HepG2 (cell line): ENCODE results near the gene GAD2. TPM values are rescaled to one million over a fixed set of nuclear protein-coding genes. Genes with fewer than 3 reads are reported as not detected.

Experiments
- ATAC-seq: fragments of 200-7000 bp; cut with Tn5 transposase; 3 replicates; pipeline ENCODE4 v1.9.1; 2020; ENCODE audit warnings: mild to moderate bottlenecking, moderate library complexity
- BruUV-seq: library from RNA; stranded (reverse); fragments of 400-500 nt; replicated peaks from 2 replicates; lab custom pipeline; 2021; lab: Mats Ljungman, UMichigan
- CTCF ChIA-PET: fragments of 300-600 bp; formaldehyde crosslinking; extraction: SDS; loops from one replicate; lab custom pipeline; 2021; ENCODE audit warnings: low total read pairs, inconsistent platforms, low intra/inter-chr PET ratio; lab: Yijun Ruan, JAX
- POLR2A ChIA-PET: fragments of 350-600 bp; sonication (Branson Sonifier 250); formaldehyde crosslinking; loops from one replicate; lab custom pipeline; 2020; ENCODE audit warnings: antibody characterized with exemption, inconsistent platforms; lab: Yijun Ruan, JAX
- DNase-seq: peaks from one replicate; pipeline ENCODE4 v3.0.0-alpha.2; 2015; ENCODE audit warnings: low spot score
- FAIRE-seq: peaks from 3 replicates; lab custom pipeline; 2011; peaks lifted over from hg19 to GRCh38; lab: Jason Lieb, UNC
- H2AFZ ChIP-seq: one replicate; pipeline ENCODE4 v1.6.1; 2011; ENCODE audit warnings: low read length, inconsistent platforms
- H3K27ac ChIP-seq: fragments of 300-600 bp; 3 replicates; pipeline ENCODE4 v1.8.0; 2011; ENCODE audit warnings: mixed run types, mild to moderate bottlenecking, mixed read lengths, low read length, inconsistent platforms; ENCODE audit not compliant: insufficient read depth; ENCODE audit errors: extremely low read length
- H3K27me3 ChIP-seq, 2 experiments: fragments of 200-600 bp in 1 of 2; 2 replicates in 1 of 2; 3 replicates in 1 of 2; pipeline versions ENCODE4 v1.6.0 to v1.8.0; 2011; ENCODE audit warnings: low read length in 2 of 2, mild to moderate bottlenecking in 2 of 2, moderate library complexity in 2 of 2, inconsistent platforms in 1 of 2; ENCODE audit not compliant: insufficient read depth in 2 of 2, control insufficient read depth in 1 of 2
- H3K36me3 ChIP-seq, 2 experiments: fragments of 200-600 bp in 1 of 2; replicated peaks in 1 of 2; 2 replicates in 1 of 2; 3 replicates in 1 of 2; pipeline versions ENCODE4 v1.5.1 to v1.8.0; 2011; ENCODE audit warnings: low read length in 2 of 2, inconsistent platforms in 1 of 2; ENCODE audit not compliant: insufficient read depth in 2 of 2, control insufficient read depth in 1 of 2
- H3K4me1 ChIP-seq: 2 replicates; pipeline ENCODE4 v1.5.1; 2012; ENCODE audit warnings: low read length, inconsistent platforms; ENCODE audit not compliant: insufficient read depth
- H3K4me2 ChIP-seq: 2 replicates; pipeline ENCODE4 v1.6.0; 2011; ENCODE audit warnings: low read depth, low read length, inconsistent platforms
- H3K4me3 ChIP-seq, 3 experiments: fragments of 200-600 bp in 1 of 3; sonication (generic), shearing (Covaris generic) in 1 of 3; replicated peaks in 1 of 3; 2 replicates each; pipeline ENCODE4 v1.5.1; 2011 to 2016; ENCODE audit warnings: low read length in 3 of 3, inconsistent platforms in 2 of 3, low read depth in 2 of 3, mild to moderate bottlenecking in 2 of 3, control low read depth in 1 of 3, mixed read lengths in 1 of 3; ENCODE audit not compliant: insufficient read depth in 1 of 3
- H3K79me2 ChIP-seq: one replicate; pipeline ENCODE4 v1.6.1; 2011; ENCODE audit warnings: low read length, inconsistent platforms; ENCODE audit not compliant: insufficient read depth
- H3K9ac ChIP-seq: 2 replicates; pipeline ENCODE4 v1.6.0; 2011; ENCODE audit warnings: mild to moderate bottlenecking, low read depth, low read length, inconsistent platforms; ENCODE audit not compliant: insufficient read depth
- H3K9me3 ChIP-seq: 2 replicates; pipeline ENCODE4 v1.5.1; 2012; ENCODE audit warnings: mild to moderate bottlenecking, low read length
- H4K20me1 ChIP-seq: 2 replicates; pipeline ENCODE4 v1.6.0; 2011; ENCODE audit warnings: inconsistent platforms, mild to moderate bottlenecking, low read length, moderate library complexity; ENCODE audit not compliant: insufficient read depth
- BHLHE40 ChIP-seq: IDR thresholded peaks from 2 replicates; pipeline ENCODE4 v1.6.1; 2011; ENCODE audit warnings: low read length, improper control_type of control experiment
- NFIC ChIP-seq: IDR thresholded peaks from 2 replicates; pipeline ENCODE4 v1.6.1; 2012; ENCODE audit warnings: mild to moderate bottlenecking, low read length, inconsistent platforms
- PHF21A ChIP-seq: sonication (generic); formaldehyde crosslinking; IDR thresholded peaks from 2 replicates; pipeline ENCODE4 v1.5.0; 2020; ENCODE audit warnings: mild to moderate bottlenecking, missing genetic modification reagents
- RAD51 ChIP-seq: fragments of 450-650 bp; IDR thresholded peaks from 2 replicates; pipeline ENCODE4 v1.6.1; 2016; ENCODE audit warnings: borderline replicate concordance
- ZFP37 ChIP-seq: sonication (generic); formaldehyde crosslinking; IDR thresholded peaks from 2 replicates; pipeline ENCODE4 v1.4.0; 2020; ENCODE audit warnings: missing genetic modification reagents, borderline replicate concordance
- ZNF138 ChIP-seq: sonication (generic); formaldehyde crosslinking; IDR thresholded peaks from 2 replicates; pipeline ENCODE4 v1.5.0; 2020; ENCODE audit warnings: mild to moderate bottlenecking, low read depth, missing genetic modification reagents
- ZNF225 ChIP-seq: sonication (generic); formaldehyde crosslinking; IDR thresholded peaks from 2 replicates; pipeline ENCODE4 v1.4.0; 2020; ENCODE audit warnings: mild to moderate bottlenecking, missing genetic modification reagents
- ZNF563 ChIP-seq: sonication (generic); formaldehyde crosslinking; IDR thresholded peaks from 2 replicates; pipeline ENCODE4 v1.8.0; 2022; ENCODE audit warnings: mild to moderate bottlenecking, moderate library complexity, missing genetic modification reagents
- ZNF768 ChIP-seq: sonication (generic); formaldehyde crosslinking; IDR thresholded peaks from 2 replicates; pipeline ENCODE4 v1.4.0; 2020; ENCODE audit warnings: missing genetic modification reagents
- WGBS: methylation state at CpG from one replicate; pipeline ENCODE4 v1.1.6; 2017; ENCODE audit warnings: low lambda C conversion rate; 5-methylcytosine and 5-hydroxymethylcytosine counted together
- in situ Hi-C: cut with HindIII; loops from 2 replicates; pipeline ENCODE4 v1.10.0; 2017; ENCODE audit warnings: low pct_unique_long_range_greater_than_20kb; ENCODE audit not compliant: extremely low pct_ligation_motif_present
- intact Hi-C: fragments of 100-400 bp; cut with micrococcal nuclease; formaldehyde crosslinking; loops from one replicate; pipeline ENCODE4 v1.10.0; 2022; ENCODE audit not compliant: unreplicated experiment
- polyA plus RNA-seq, 8 experiments: library from polyadenylated mRNA; depleted of rRNA in 3 of 8; stranded (reverse) in 7 of 8; unstranded in 1 of 8; fragments of >200 nt; fragmentation: Illumina TruSeq in 4 of 8; extraction: Trizol in 4 of 8; gene quantifications; 2 replicates each; pipeline versions ENCODE4 v1.2.1 to v1.2.3, GENCODE V29; 2011 to 2016; ENCODE audit warnings: low read depth in 4 of 8, missing spikeins in 1 of 8, mixed read lengths in 1 of 8; ENCODE audit not compliant: insufficient read depth in 1 of 8
- total RNA-seq, 5 experiments: library from RNA; depleted of rRNA; stranded (reverse); fragments of >200 nt; fragmentation: Illumina TruSeq; extraction: Trizol; gene quantifications; 2 replicates each; pipeline ENCODE4 v1.2.3, GENCODE V29; 2016; ENCODE audit warnings: low read depth in 1 of 5
- TF ChIP-seq, protein P1 (sequence below): sonication (generic); formaldehyde crosslinking; IDR thresholded peaks from 2 replicates; pipeline ENCODE4 v1.5.1; 2020; ENCODE audit warnings: mild to moderate bottlenecking, missing genetic modification reagents, borderline replicate concordance

GAD2 gene
- total and polyA plus RNA-seq, 2 of the 13 experiments (the other 11 are each of a cell fraction or from before 2014, with no cell fraction given), result not detected

- no peak overlapping the region for H3K4me3 ChIP-seq
- H4K20me1 ChIP-seq, result no peaks in the 10 kb centered on the region
- FAIRE-seq, result no peak
- no peaks in the 10 kb centered on the region for H3K36me3 ChIP-seq
- TF ChIP-seq ZNF225 (CRISPR knock-in tag) (no peak), PHF21A (CRISPR knock-in tag) (no peak), NFIC (no peak), BHLHE40 (no peak), ZNF563 (CRISPR knock-in tag) (no peak), ZNF138 (CRISPR knock-in tag) (no peak)
- ATAC-seq, result no peak
- DNase-seq, result no peak
- H3K9ac ChIP-seq, result no peak overlapping the region
- no peaks in the 10 kb centered on the region for H3K9me3 ChIP-seq
- H3K4me1 ChIP-seq, result no peaks in the 10 kb centered on the region
- no peak overlapping the region for H2AFZ ChIP-seq
- POLR2A ChIA-PET, result no interaction called here
- intact Hi-C loops, result no loop called here
- peaks cover 0 to 27% of the 10 kb centered on the region in 2 experiments; a peak in 2 of 5 replicates for H3K27me3 ChIP-seq
- H3K27ac ChIP-seq, result no peak overlapping the region
- in situ Hi-C loops, result loop anchor here (5.0 to 25.0 kb wide), 2 partner anchors 402 to 537 kb away; no protein-coding TSS in a partner anchor
- WGBS, result 11% methylated on average over 5 of the region's 5 CpGs
- no peak overlapping the region for H3K4me2 ChIP-seq
- no TSS peak for BruUV-seq
- CTCF ChIA-PET, result no interaction called here
- H3K79me2 ChIP-seq, result no peaks in the 10 kb centered on the region
These were observed 57.8 kb downstream of the GAD2 start for GRCh38 chr10:26274391-26274790.

- 10% methylated on average over 3 of the region's 3 CpGs for WGBS
- intact Hi-C loops (no loop called here), in situ Hi-C loops (no loop called here)
- CTCF ChIA-PET, result no interaction called here
- no peaks in the 10 kb centered on the region for H3K79me2 ChIP-seq
- no peaks in the 10 kb centered on the region for H4K20me1 ChIP-seq
- no peaks in the 10 kb centered on the region for H3K36me3 ChIP-seq
- no TSS peak for BruUV-seq
- no peak for FAIRE-seq
- no peak overlapping the region for H3K4me2 ChIP-seq
- TF ChIP-seq ZNF768 (CRISPR knock-in tag), result peak; percentile 29; the same call in 1 of the 2 replicates
- no peak for TF ChIP-seq RAD51
- TF ChIP-seq ZFP37 (CRISPR knock-in tag), result no peak
- TF ChIP-seq, protein P1, sequence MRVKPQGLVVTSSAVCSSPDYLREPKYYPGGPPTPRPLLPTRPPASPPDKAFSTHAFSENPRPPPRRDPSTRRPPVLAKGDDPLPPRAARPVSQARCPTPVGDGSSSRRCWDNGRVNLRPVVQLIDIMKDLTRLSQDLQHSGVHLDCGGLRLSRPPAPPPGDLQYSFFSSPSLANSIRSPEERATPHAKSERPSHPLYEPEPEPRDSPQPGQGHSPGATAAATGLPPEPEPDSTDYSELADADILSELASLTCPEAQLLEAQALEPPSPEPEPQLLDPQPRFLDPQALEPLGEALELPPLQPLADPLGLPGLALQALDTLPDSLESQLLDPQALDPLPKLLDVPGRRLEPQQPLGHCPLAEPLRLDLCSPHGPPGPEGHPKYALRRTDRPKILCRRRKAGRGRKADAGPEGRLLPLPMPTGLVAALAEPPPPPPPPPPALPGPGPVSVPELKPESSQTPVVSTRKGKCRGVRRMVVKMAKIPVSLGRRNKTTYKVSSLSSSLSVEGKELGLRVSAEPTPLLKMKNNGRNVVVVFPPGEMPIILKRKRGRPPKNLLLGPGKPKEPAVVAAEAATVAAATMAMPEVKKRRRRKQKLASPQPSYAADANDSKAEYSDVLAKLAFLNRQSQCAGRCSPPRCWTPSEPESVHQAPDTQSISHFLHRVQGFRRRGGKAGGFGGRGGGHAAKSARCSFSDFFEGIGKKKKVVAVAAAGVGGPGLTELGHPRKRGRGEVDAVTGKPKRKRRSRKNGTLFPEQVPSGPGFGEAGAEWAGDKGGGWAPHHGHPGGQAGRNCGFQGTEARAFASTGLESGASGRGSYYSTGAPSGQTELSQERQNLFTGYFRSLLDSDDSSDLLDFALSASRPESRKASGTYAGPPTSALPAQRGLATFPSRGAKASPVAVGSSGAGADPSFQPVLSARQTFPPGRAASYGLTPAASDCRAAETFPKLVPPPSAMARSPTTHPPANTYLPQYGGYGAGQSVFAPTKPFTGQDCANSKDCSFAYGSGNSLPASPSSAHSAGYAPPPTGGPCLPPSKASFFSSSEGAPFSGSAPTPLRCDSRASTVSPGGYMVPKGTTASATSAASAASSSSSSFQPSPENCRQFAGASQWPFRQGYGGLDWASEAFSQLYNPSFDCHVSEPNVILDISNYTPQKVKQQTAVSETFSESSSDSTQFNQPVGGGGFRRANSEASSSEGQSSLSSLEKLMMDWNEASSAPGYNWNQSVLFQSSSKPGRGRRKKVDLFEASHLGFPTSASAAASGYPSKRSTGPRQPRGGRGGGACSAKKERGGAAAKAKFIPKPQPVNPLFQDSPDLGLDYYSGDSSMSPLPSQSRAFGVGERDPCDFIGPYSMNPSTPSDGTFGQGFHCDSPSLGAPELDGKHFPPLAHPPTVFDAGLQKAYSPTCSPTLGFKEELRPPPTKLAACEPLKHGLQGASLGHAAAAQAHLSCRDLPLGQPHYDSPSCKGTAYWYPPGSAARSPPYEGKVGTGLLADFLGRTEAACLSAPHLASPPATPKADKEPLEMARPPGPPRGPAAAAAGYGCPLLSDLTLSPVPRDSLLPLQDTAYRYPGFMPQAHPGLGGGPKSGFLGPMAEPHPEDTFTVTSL, result no peak
- TF ChIP-seq, all 625 proteins: peak for 1
- no peak overlapping the region for H2AFZ ChIP-seq
- no peaks in the 10 kb centered on the region for H3K4me1 ChIP-seq
- H3K27ac ChIP-seq, result no peak overlapping the region
- no peak overlapping the region for H3K4me3 ChIP-seq
- no peaks in the 10 kb centered on the region for H3K9me3 ChIP-seq
- DNase-seq (no peak), ATAC-seq (no peak)
- POLR2A ChIA-PET, result no interaction called here
- no peak overlapping the region for H3K9ac ChIP-seq
- H3K27me3 ChIP-seq, result peaks cover 0 to 27% of the 10 kb centered on the region in 2 experiments; a peak in 2 of 5 replicates
These were observed 61.7 kb downstream of the GAD2 start for GRCh38 chr10:26278295-26278694.
